A673 (cell line): ENCODE data around the gene ZNF416. TPM values are rescaled to one million over a fixed set of nuclear protein-coding genes. Genes with fewer than 3 reads are reported as not detected.

Source experiments
- BruUV-seq: library from RNA; stranded (reverse); fragments of 400-500 nt; replicated peaks from 2 replicates; lab custom pipeline; 2021; lab: Mats Ljungman, UMichigan
- CTCF ChIA-PET: fragments of 300-600 bp; sonication (Branson Sonifier 250); formaldehyde crosslinking; loops from one replicate; lab custom pipeline; 2022; ENCODE audit warnings: antibody characterized with exemption; lab: Charles Lee
- POLR2A ChIA-PET: fragments of 300-600 bp; sonication (Branson Sonifier 250); formaldehyde crosslinking; loops from one replicate; lab custom pipeline; 2022; ENCODE audit warnings: antibody characterized with exemption; ENCODE audit not compliant: low non-redundant PET; lab: Charles Lee
- DNase-seq: peaks from one replicate; pipeline ENCODE4 v3.0.0-alpha.2; 2015; ENCODE audit warnings: low spot score
- H3K27ac ChIP-seq: fragments of 200-600 bp; sonication (generic); 2 replicates; pipeline ENCODE4 v1.5.1; 2016; ENCODE audit warnings: mixed run types, low read depth, mild to moderate bottlenecking, mixed read lengths, antibody characterized with exemption, low read length; ENCODE audit not compliant: poor library complexity, severe bottlenecking
- H3K27me3 ChIP-seq: fragments of 200-600 bp; sonication (generic); replicated peaks from 2 replicates; pipeline ENCODE4 v1.6.1; 2017; ENCODE audit warnings: mixed run types, low read depth, mild to moderate bottlenecking, mixed read lengths, antibody characterized with exemption, low read length; ENCODE audit not compliant: insufficient read depth, poor library complexity
- H3K36me3 ChIP-seq: fragments of 200-600 bp; sonication (generic); 2 replicates; pipeline ENCODE4 v1.6.1; 2016; ENCODE audit warnings: mixed run types, mild to moderate bottlenecking, mixed read lengths, antibody characterized with exemption, low read length; ENCODE audit not compliant: insufficient read depth, poor library complexity, severe bottlenecking
- H3K4me1 ChIP-seq: fragments of 200-600 bp; sonication (generic); 2 replicates; pipeline ENCODE4 v1.6.1; 2017; ENCODE audit warnings: mixed run types, mild to moderate bottlenecking, mixed read lengths, antibody characterized with exemption, low read length; ENCODE audit not compliant: insufficient read depth, poor library complexity, severe bottlenecking
- H3K4me3 ChIP-seq: fragments of 200-600 bp; sonication (generic); 2 replicates; pipeline ENCODE4 v1.5.1; 2016; ENCODE audit warnings: low read depth, mixed run types, mild to moderate bottlenecking, mixed read lengths, low read length; ENCODE audit not compliant: poor library complexity, severe bottlenecking
- H3K9me3 ChIP-seq: fragments of 200-600 bp; sonication (generic); 2 replicates; pipeline ENCODE4 v1.6.1; 2016; ENCODE audit warnings: mixed run types, low read depth, mild to moderate bottlenecking, mixed read lengths, antibody characterized with exemption, low read length; ENCODE audit not compliant: poor library complexity, severe bottlenecking
- CTCF ChIP-seq: fragments of 300-800, 200-600 bp; sonication (generic); conservative IDR thresholded peaks from 2 replicates; pipeline ENCODE4 v1.5.1; 2017; ENCODE audit warnings: low read depth, mild to moderate bottlenecking, antibody characterized with exemption, low read length, moderate library complexity, mixed read lengths
- EZH2 ChIP-seq: fragments of 200-600 bp; sonication (generic); IDR thresholded peaks from 2 replicates; pipeline ENCODE4 v1.6.1; 2017; ENCODE audit warnings: borderline replicate concordance, low read depth, mild to moderate bottlenecking, mixed read lengths, antibody characterized with exemption, low read length; ENCODE audit not compliant: poor library complexity, severe bottlenecking
- intact Hi-C: fragments of 100-400 bp; cut with micrococcal nuclease; formaldehyde crosslinking; loops from one replicate; pipeline ENCODE4 v1.10.0; 2022; ENCODE audit not compliant: unreplicated experiment
- total RNA-seq: library from RNA; stranded (reverse); gene quantifications from 2 replicates; pipeline ENCODE4 v1.2.3, GENCODE V29; 2021

ZNF416 gene
- total RNA-seq, 1 experiment from 2014 or later, result 6.8 TPM

GRCh38 chr19:57559404-57560025 is 19.2 kb downstream of the ZNF416 start, which contains the start of gene ZNF550:
TSS of gene ZNF550 (minus strand) at chr19:57559863. CDS start at chr19:57559682, 181 bp downstream.
- POLR2A ChIA-PET, result no interaction called here
- DNase-seq, result peak; percentile 92
- BruUV-seq, result TSS peak; percentile 76
- no peaks in the 10 kb centered on the region for H3K27me3 ChIP-seq
- intact Hi-C loops, result loop anchor here (10.0 kb wide), 1 partner anchor 595 kb away; the partner anchor contains the start of gene ZNF329
- no peaks in the 10 kb centered on the region for H3K4me1 ChIP-seq
- peak within 1 kb of the TSS; percentile 77 for H3K27ac ChIP-seq
- peaks cover 14% of the 10 kb centered on the region for H3K36me3 ChIP-seq
- peaks cover 37% of the 10 kb centered on the region for H3K9me3 ChIP-seq
- TF ChIP-seq EZH2, result no peak
- TF ChIP-seq CTCF, result no peak
- peak within 1 kb of the TSS; percentile 96 for H3K4me3 ChIP-seq
- CTCF ChIA-PET, result no interaction called here

- ChIA-PET CTCF (no interaction called here), POLR2A (no interaction called here)
- intact Hi-C loops, result loop anchor here (10.0 kb wide), 1 partner anchor 596 kb away; the partner anchor contains the start of gene ZNF329
- BruUV-seq, result no TSS peak
- Histone ChIP-seq H3K27ac (peak overlapping the region; percentile 77), H3K27me3 (no peaks in the 10 kb centered on the region), H3K36me3 (peaks cover 19% of the 10 kb centered on the region), H3K4me1 (no peaks in the 10 kb centered on the region), H3K9me3 (peaks cover 38% of the 10 kb centered on the region), H3K4me3 (peak overlapping the region; percentile 96)
- DNase-seq, result no peak
- TF ChIP-seq EZH2 (no peak), CTCF (no peak)
Measured at GRCh38 chr19:57559008-57559403, 19.7 kb downstream of the ZNF416 start.

- POLR2A ChIA-PET, result interaction anchor here (0.6 kb wide), 1 partner anchor 127 kb away, joined by 3 read pairs; no protein-coding TSS in a partner anchor
- intact Hi-C loops, result loop anchor here (10.0 kb wide), 1 partner anchor 596 kb away; the partner anchor contains the start of gene ZNF329
- Histone ChIP-seq H3K4me1 (no peaks in the 10 kb centered on the region), H3K36me3 (peaks cover 22% of the 10 kb centered on the region), H3K9me3 (peaks cover 34% of the 10 kb centered on the region), H3K4me3 (peak overlapping the region; percentile 96), H3K27me3 (no peaks in the 10 kb centered on the region), H3K27ac (no peak overlapping the region)
- peak; percentile 20; the same call in 1 of the 2 replicates for TF ChIP-seq CTCF
- no peak for TF ChIP-seq EZH2
- peak; percentile 23 for DNase-seq
- no TSS peak for BruUV-seq
- CTCF ChIA-PET, result no interaction called here
Measured at GRCh38 chr19:57558525-57558924, 20.2 kb downstream of the ZNF416 start.
